PC-9 (cell line): ENCODE results near the gene TOX2.

Experiments used
- EZH2 ChIP-seq: fragments of 200-600 bp; sonication (generic); IDR thresholded peaks from 2 replicates; pipeline ENCODE4 v1.8.0; 2017; ENCODE audit warnings: antibody characterized with exemption, low read depth
- TF ChIP-seq, protein P1 (sequence below): fragments of 200-600 bp; sonication (generic); conservative IDR thresholded peaks from 2 replicates; pipeline ENCODE4 v1.6.1; 2017; ENCODE audit warnings: mixed run types, antibody characterized with exemption, mild to moderate bottlenecking, moderate library complexity

DNA sequence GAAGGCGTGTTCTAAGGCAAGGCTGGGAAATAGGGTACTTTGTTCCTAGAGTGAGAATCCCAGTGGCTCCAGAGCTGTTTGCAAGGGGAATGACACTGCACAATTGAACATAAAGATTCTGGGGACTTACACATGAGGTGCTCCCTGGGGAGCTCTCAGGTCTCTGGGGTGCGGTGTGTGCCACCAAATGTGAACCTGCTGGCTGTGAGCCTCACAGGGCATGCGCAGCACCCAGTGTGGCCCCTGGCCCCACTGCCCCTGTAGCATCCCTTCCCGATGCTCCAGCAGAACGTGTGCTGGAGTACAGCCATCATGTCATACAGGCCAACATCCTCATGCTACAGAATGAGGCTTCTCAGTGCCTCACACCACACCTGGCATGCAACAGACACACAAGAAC is 68.2 kb downstream of the TOX2 start:
- TF ChIP-seq, protein P1, sequence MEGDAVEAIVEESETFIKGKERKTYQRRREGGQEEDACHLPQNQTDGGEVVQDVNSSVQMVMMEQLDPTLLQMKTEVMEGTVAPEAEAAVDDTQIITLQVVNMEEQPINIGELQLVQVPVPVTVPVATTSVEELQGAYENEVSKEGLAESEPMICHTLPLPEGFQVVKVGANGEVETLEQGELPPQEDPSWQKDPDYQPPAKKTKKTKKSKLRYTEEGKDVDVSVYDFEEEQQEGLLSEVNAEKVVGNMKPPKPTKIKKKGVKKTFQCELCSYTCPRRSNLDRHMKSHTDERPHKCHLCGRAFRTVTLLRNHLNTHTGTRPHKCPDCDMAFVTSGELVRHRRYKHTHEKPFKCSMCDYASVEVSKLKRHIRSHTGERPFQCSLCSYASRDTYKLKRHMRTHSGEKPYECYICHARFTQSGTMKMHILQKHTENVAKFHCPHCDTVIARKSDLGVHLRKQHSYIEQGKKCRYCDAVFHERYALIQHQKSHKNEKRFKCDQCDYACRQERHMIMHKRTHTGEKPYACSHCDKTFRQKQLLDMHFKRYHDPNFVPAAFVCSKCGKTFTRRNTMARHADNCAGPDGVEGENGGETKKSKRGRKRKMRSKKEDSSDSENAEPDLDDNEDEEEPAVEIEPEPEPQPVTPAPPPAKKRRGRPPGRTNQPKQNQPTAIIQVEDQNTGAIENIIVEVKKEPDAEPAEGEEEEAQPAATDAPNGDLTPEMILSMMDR: no peak
- TF ChIP-seq EZH2: no peak
